A673 (cell line): ENCODE measurements around the gene BRAT1. TPM values are rescaled to one million over a fixed set of nuclear protein-coding genes. Genes with fewer than 3 reads are reported as not detected.

Experiments
- BruUV-seq: library from RNA; stranded (reverse); fragments of 400-500 nt; replicated peaks from 2 replicates; lab custom pipeline; 2021; lab: Mats Ljungman, UMichigan
- CTCF ChIA-PET: fragments of 300-600 bp; sonication (Branson Sonifier 250); formaldehyde crosslinking; loops from one replicate; lab custom pipeline; 2022; ENCODE audit warnings: antibody characterized with exemption; lab: Charles Lee
- POLR2A ChIA-PET: fragments of 300-600 bp; sonication (Branson Sonifier 250); formaldehyde crosslinking; loops from one replicate; lab custom pipeline; 2022; ENCODE audit warnings: antibody characterized with exemption; ENCODE audit not compliant: low non-redundant PET; lab: Charles Lee
- DNase-seq: peaks from one replicate; pipeline ENCODE4 v3.0.0-alpha.2; 2015; ENCODE audit warnings: low spot score
- H3K27ac ChIP-seq: fragments of 200-600 bp; sonication (generic); 2 replicates; pipeline ENCODE4 v1.5.1; 2016; ENCODE audit warnings: mixed run types, low read depth, mild to moderate bottlenecking, mixed read lengths, antibody characterized with exemption, low read length; ENCODE audit not compliant: poor library complexity, severe bottlenecking
- H3K27me3 ChIP-seq: fragments of 200-600 bp; sonication (generic); replicated peaks from 2 replicates; pipeline ENCODE4 v1.6.1; 2017; ENCODE audit warnings: mixed run types, low read depth, mild to moderate bottlenecking, mixed read lengths, antibody characterized with exemption, low read length; ENCODE audit not compliant: insufficient read depth, poor library complexity
- H3K36me3 ChIP-seq: fragments of 200-600 bp; sonication (generic); 2 replicates; pipeline ENCODE4 v1.6.1; 2016; ENCODE audit warnings: mixed run types, mild to moderate bottlenecking, mixed read lengths, antibody characterized with exemption, low read length; ENCODE audit not compliant: insufficient read depth, poor library complexity, severe bottlenecking
- H3K4me1 ChIP-seq: fragments of 200-600 bp; sonication (generic); 2 replicates; pipeline ENCODE4 v1.6.1; 2017; ENCODE audit warnings: mixed run types, mild to moderate bottlenecking, mixed read lengths, antibody characterized with exemption, low read length; ENCODE audit not compliant: insufficient read depth, poor library complexity, severe bottlenecking
- H3K4me3 ChIP-seq: fragments of 200-600 bp; sonication (generic); 2 replicates; pipeline ENCODE4 v1.5.1; 2016; ENCODE audit warnings: low read depth, mixed run types, mild to moderate bottlenecking, mixed read lengths, low read length; ENCODE audit not compliant: poor library complexity, severe bottlenecking
- H3K9me3 ChIP-seq: fragments of 200-600 bp; sonication (generic); 2 replicates; pipeline ENCODE4 v1.6.1; 2016; ENCODE audit warnings: mixed run types, low read depth, mild to moderate bottlenecking, mixed read lengths, antibody characterized with exemption, low read length; ENCODE audit not compliant: poor library complexity, severe bottlenecking
- CTCF ChIP-seq: fragments of 300-800, 200-600 bp; sonication (generic); conservative IDR thresholded peaks from 2 replicates; pipeline ENCODE4 v1.5.1; 2017; ENCODE audit warnings: low read depth, mild to moderate bottlenecking, antibody characterized with exemption, low read length, moderate library complexity, mixed read lengths
- EZH2 ChIP-seq: fragments of 200-600 bp; sonication (generic); IDR thresholded peaks from 2 replicates; pipeline ENCODE4 v1.6.1; 2017; ENCODE audit warnings: borderline replicate concordance, low read depth, mild to moderate bottlenecking, mixed read lengths, antibody characterized with exemption, low read length; ENCODE audit not compliant: poor library complexity, severe bottlenecking
- intact Hi-C: fragments of 100-400 bp; cut with micrococcal nuclease; formaldehyde crosslinking; loops from one replicate; pipeline ENCODE4 v1.10.0; 2022; ENCODE audit not compliant: unreplicated experiment
- total RNA-seq: library from RNA; stranded (reverse); gene quantifications from 2 replicates; pipeline ENCODE4 v1.2.3, GENCODE V29; 2021

BRAT1 gene
- total RNA-seq, 1 experiment from 2014 or later = 47.9 TPM

- no peak overlapping the region for H3K27ac ChIP-seq
- POLR2A ChIA-PET = no interaction called here
- H3K27me3 ChIP-seq = no peaks in the 10 kb centered on the region
- CTCF ChIA-PET = no interaction called here
- peaks cover 10% of the 10 kb centered on the region for H3K36me3 ChIP-seq
- no peak overlapping the region for H3K4me3 ChIP-seq
- no peaks in the 10 kb centered on the region for H3K9me3 ChIP-seq
- no peak for TF ChIP-seq EZH2
- TF ChIP-seq CTCF = no peak
- H3K4me1 ChIP-seq = no peaks in the 10 kb centered on the region
- DNase-seq = no peak
- BruUV-seq = no TSS peak
- intact Hi-C loops = no loop called here
Measured at GRCh38 chr7:2572101-2572842, 16.9 kb upstream of the BRAT1 start.

- intact Hi-C loops = no loop called here
- Histone ChIP-seq H3K4me1 (no peaks in the 10 kb centered on the region), H3K27me3 (no peaks in the 10 kb centered on the region), H3K27ac (no peak overlapping the region), H3K36me3 (peaks cover 10% of the 10 kb centered on the region), H3K4me3 (no peak overlapping the region), H3K9me3 (no peaks in the 10 kb centered on the region)
- TF ChIP-seq CTCF = no peak
- TF ChIP-seq EZH2 = no peak
- POLR2A ChIA-PET = no interaction called here
- no TSS peak for BruUV-seq
- DNase-seq = no peak
- CTCF ChIA-PET = no interaction called here
Measured at GRCh38 chr7:2571409-2571808, 16.1 kb upstream of the BRAT1 start.

- no TSS peak for BruUV-seq
- no peak for DNase-seq
- H3K27me3 ChIP-seq = no peaks in the 10 kb centered on the region
- intact Hi-C loops = no loop called here
- no peaks in the 10 kb centered on the region for H3K9me3 ChIP-seq
- CTCF ChIA-PET = no interaction called here
- TF ChIP-seq CTCF = no peak
- no peak for TF ChIP-seq EZH2
- H3K27ac ChIP-seq = no peak overlapping the region
- POLR2A ChIA-PET = no interaction called here
- peaks cover 10% of the 10 kb centered on the region for H3K36me3 ChIP-seq
- H3K4me3 ChIP-seq = no peak overlapping the region
- H3K4me1 ChIP-seq = no peaks in the 10 kb centered on the region
Measured at GRCh38 chr7:2570021-2570420, 14.7 kb upstream of the BRAT1 start.
